Central memory CD8-positive, alpha-beta T cell (primary cell): Measurements from ENCODE around the gene MEF2C.

Experiments used
- ATAC-seq: fragments of 150-1000 bp; cut with Tn5 transposase; replicated peaks from 2 replicates; pipeline ENCODE4 v1.10.0; 2022; ENCODE audit warnings: mild to moderate bottlenecking, moderate FRiP score, moderate number of reproducible peaks; ENCODE audit not compliant: poor library complexity, severe bottlenecking; ENCODE audit errors: extremely low read depth
- DNase-seq, 2 donors: peaks; one replicate each; pipeline ENCODE4 v3.0.0; 2021; ENCODE audit warnings: low spot score in 2 of 2
- H3K27ac Mint-ChIP-seq: one replicate; pipeline ENCODE4 v1.8.0; 2022; ENCODE audit warnings: low read depth, mild to moderate bottlenecking, moderate library complexity, mixed read lengths
- H3K27me3 Mint-ChIP-seq: one replicate; pipeline ENCODE4 v1.8.0; 2022; ENCODE audit warnings: mixed read lengths
- H3K36me3 Mint-ChIP-seq: one replicate; pipeline ENCODE4 v1.8.0; 2022; ENCODE audit warnings: mild to moderate bottlenecking, moderate library complexity, mixed read lengths; ENCODE audit not compliant: insufficient read depth
- H3K4me1 Mint-ChIP-seq: one replicate; pipeline ENCODE4 v1.8.0; 2022; ENCODE audit warnings: mixed read lengths
- H3K4me3 Mint-ChIP-seq: one replicate; pipeline ENCODE4 v1.8.0; 2022; ENCODE audit warnings: mild to moderate bottlenecking, moderate library complexity, mixed read lengths
- H3K9me3 Mint-ChIP-seq: one replicate; pipeline ENCODE4 v1.8.0; 2022; ENCODE audit warnings: mixed read lengths

The MEF2C gene

DNA sequence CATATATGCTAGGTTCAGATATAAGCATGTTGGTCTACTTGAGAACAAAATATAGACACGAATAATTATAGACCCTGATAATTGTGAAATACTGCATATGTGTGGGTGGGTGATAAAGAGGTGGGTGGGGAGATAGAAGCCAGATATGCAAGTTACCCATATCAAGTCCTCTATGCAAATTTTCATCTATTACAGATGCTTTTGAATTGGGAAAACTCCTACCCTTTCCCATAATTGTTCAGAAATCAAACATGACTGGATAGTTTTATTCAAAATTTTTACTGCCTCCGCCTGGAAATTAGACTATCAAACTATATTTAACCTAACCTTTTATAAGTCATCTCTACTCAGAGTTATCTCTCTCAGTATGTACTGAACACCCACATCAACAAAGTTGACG is 157.5 kb downstream of the MEF2C start:
- ATAC-seq = no peak
- Mint-ChIP-seq H3K4me3 (no peak overlapping the region), H3K27ac (no peak overlapping the region), H3K4me1 (no peaks in the 10 kb centered on the region), H3K9me3 (no peaks in the 10 kb centered on the region), H3K27me3 (peaks cover 44% of the 10 kb centered on the region), H3K36me3 (peaks cover 3% of the 10 kb centered on the region)
- DNase-seq = no peak

DNA sequence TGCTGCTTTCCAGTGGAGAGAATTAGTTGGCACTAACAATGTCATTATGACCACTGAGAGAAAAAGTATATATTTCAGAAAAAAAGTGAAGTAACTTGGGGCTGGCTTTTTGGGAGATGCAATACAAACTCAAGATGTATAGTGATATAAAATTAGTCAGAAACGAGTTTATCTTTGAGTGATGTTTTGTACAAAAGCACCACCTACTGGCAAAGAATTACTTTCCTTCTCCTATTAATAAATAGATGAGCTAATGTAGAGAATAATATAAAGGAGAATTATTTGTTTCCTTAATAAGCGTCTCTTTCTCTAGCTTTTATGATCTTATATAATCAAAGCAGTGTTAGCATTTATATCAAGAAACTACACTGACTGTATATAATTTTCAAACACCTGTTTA is 158.8 kb downstream of the MEF2C start:
- no peaks in the 10 kb centered on the region for H3K9me3 Mint-ChIP-seq
- no peak for DNase-seq
- H3K4me3 Mint-ChIP-seq = no peak overlapping the region
- H3K27me3 Mint-ChIP-seq = peaks cover 54% of the 10 kb centered on the region
- no peak for ATAC-seq
- no peaks in the 10 kb centered on the region for H3K4me1 Mint-ChIP-seq
- H3K36me3 Mint-ChIP-seq = no peaks in the 10 kb centered on the region
- no peak overlapping the region for H3K27ac Mint-ChIP-seq

DNA sequence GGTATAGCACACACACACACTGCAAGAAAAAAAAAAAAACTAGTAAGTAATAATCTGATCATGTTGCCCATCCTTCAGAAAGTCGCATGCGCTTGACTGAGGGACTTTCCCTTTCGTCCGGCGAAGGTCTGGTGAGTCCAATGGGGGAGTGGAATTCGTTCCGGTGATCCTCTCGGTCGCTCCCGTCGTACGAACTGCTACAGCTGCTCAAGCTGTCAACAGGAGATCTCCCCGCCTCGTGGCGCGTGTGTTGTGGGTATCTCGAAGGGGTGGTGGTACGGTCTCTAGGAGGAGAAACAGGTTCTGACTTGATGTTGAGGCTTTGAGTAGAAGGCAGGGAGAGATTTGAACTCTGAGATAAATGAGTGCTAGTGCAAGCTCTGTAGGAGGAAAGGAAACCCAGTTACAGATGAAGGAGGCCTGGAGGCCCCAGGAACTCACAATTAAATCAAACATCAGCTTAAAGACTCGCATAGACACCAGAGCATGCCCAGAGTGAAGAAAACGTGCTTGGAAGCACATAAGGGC is 160.4 kb downstream of the MEF2C start:
- Mint-ChIP-seq H3K36me3 (no peaks in the 10 kb centered on the region), H3K4me3 (no peak overlapping the region), H3K9me3 (no peaks in the 10 kb centered on the region), H3K4me1 (no peaks in the 10 kb centered on the region), H3K27ac (no peak overlapping the region), H3K27me3 (peaks cover 65% of the 10 kb centered on the region)
- ATAC-seq (no peak), DNase-seq (no peak)

DNA sequence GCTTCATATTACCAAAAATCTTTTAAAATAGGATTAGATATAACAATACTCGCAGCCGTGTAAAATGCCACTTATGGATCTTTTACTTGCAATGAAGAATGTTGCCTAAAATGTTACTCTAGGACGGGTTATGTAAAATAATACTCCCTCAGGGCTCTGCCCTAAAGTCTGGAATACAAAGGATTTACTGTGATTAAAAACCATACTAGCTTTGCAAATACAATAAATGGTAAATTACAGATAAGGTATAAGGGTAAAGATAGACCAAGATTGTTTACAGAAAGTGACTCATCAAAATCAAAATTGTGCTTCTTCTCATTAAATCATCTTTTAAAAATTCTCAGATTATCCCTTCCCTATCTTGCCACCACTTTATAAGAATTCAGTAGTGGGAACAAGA is 163.6 kb downstream of the MEF2C start:
- Mint-ChIP-seq H3K9me3 (no peaks in the 10 kb centered on the region), H3K27ac (no peak overlapping the region)
- DNase-seq = no peak

DNA sequence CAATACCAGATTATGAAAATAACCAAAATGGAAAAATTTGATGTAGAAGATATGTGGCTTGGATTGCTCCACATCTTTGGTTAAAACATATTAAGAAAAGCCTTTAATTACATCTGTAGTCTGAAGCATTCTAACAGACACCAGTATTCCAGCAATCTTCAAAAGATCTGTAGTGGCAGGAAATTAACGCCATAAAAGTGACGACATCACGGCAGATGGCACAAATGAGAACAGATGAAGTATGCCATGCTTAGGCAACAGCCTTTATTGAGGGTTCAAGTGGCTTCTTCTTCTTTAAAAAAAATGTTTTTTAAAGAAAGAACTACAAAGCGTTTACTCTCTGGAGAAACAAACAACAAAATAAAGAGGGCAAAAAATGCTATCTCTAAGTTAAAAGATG is 164.2 kb downstream of the MEF2C start:
- Mint-ChIP-seq H3K27me3 (peaks cover 62% of the 10 kb centered on the region), H3K27ac (no peak overlapping the region), H3K36me3 (no peaks in the 10 kb centered on the region), H3K4me1 (no peaks in the 10 kb centered on the region), H3K4me3 (no peak overlapping the region), H3K9me3 (no peaks in the 10 kb centered on the region)
- DNase-seq (no peak), ATAC-seq (no peak)

More for the DNA sequence above, 163.6 kb downstream of the MEF2C start:
- Mint-ChIP-seq H3K4me1 (no peaks in the 10 kb centered on the region), H3K4me3 (no peak overlapping the region), H3K27me3 (peaks cover 60% of the 10 kb centered on the region), H3K36me3 (no peaks in the 10 kb centered on the region)
- no peak for ATAC-seq

DNA sequence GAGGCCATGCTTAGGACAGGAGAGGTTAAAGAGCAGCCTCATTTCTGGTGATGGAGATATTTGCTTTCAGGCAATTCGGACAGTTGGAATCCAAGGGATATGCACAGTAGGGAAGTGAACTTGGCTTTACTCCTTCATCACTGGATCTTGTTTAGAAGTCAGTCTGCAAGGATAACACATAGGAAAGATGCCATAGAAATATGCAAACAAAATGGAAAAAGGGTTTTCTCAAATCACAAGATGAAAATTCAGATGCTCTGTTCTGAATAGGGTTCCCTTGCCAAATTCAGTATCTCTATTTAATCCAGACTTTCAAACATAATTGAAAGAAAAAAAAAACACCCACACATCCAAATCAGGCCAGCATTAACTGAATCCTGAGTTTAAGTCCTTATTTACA is 166.9 kb downstream of the MEF2C start:
- Mint-ChIP-seq H3K4me1 (no peaks in the 10 kb centered on the region), H3K4me3 (no peak overlapping the region), H3K27ac (no peak overlapping the region), H3K27me3 (peaks cover 48% of the 10 kb centered on the region), H3K36me3 (no peaks in the 10 kb centered on the region), H3K9me3 (no peaks in the 10 kb centered on the region)
- DNase-seq = no peak
- ATAC-seq = no peak

DNA sequence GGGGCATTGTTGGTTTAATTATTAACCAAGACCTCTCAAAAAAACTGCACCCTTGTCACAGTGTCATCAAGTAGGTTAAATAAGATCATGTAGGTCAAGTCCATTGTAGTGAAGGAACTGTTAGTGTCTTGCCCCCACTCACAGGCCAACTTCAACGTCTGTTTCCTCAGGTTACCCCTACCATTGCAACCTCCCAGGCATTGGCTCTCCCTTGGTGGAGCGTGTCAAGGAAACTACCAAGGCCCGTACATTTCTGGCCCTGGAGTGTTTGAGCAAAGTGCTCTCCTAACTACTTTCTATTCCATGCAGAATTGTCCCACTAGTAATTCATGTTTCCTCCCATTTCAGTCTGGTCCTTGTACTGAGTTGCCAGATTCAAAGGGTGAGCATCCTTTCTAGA is 167.5 kb downstream of the MEF2C start:
- no peaks in the 10 kb centered on the region for H3K36me3 Mint-ChIP-seq
- ATAC-seq (no peak), DNase-seq (no peak)
- no peak overlapping the region for H3K4me3 Mint-ChIP-seq
- H3K27ac Mint-ChIP-seq = no peak overlapping the region
- H3K9me3 Mint-ChIP-seq = no peaks in the 10 kb centered on the region
- no peaks in the 10 kb centered on the region for H3K4me1 Mint-ChIP-seq
- H3K27me3 Mint-ChIP-seq = peaks cover 42% of the 10 kb centered on the region

DNA sequence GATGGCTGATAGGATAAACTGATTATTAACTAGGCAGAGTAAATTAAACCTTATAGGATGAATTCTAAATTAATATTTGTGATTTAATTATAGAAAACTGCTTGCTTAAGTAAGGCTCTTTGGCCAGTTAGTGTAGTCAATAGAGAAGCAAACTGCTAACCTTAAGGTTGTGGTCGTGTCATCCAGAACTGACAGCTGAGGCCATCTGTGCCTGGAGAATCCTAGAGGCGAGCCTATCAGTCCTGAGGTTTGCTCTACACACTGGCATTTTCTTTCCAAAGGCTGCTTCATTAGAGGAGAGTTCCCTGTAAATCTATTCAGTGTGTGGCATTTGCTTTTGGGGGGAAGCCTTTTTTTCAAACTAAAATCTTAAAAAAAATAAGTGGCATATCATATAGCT is 169.2 kb downstream of the MEF2C start:
- peaks cover 31% of the 10 kb centered on the region for H3K27me3 Mint-ChIP-seq
- H3K36me3 Mint-ChIP-seq = no peaks in the 10 kb centered on the region
- no peak overlapping the region for H3K4me3 Mint-ChIP-seq
- DNase-seq = no peak
- H3K4me1 Mint-ChIP-seq = no peaks in the 10 kb centered on the region
- H3K9me3 Mint-ChIP-seq = no peaks in the 10 kb centered on the region
- no peak for ATAC-seq
- H3K27ac Mint-ChIP-seq = no peak overlapping the region

DNA sequence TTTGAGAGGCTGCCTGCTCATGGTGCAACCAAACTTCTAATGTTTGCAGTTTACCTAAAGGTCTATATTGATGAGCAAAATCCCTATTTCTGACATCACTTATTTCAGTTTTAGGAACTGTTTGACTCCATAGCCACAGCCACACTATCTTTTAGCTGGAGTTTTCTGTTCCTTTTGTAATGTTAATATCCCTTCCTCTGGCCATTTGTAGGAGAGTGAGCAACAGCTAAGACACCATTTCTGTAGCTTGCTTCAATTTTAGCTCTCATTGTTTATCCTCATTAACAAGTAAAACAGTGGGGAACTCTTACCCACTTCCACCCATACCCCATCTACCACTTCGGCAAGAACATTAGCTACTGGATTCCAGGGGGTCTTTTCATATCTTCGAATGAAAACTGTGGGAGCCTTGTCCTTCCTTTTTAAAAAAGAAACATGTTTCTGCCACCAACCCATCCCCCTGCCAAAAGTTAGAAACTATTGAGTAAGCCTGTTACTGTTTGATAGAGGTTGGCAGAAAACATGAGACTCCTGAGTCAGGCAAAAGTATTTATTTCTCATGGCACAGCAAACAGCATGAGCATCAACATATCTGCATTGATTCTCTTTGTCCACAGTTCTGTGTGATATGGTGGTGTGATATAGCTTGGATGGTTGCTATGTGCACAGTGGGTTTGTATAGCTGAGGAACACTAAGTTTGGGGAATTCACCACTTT is 174.1 kb downstream of the MEF2C start:
- Mint-ChIP-seq H3K4me3 (no peak overlapping the region), H3K4me1 (no peaks in the 10 kb centered on the region), H3K9me3 (no peaks in the 10 kb centered on the region), H3K27me3 (peaks cover 12% of the 10 kb centered on the region), H3K36me3 (peaks cover 1% of the 10 kb centered on the region), H3K27ac (no peak overlapping the region)
- DNase-seq = no peak
- ATAC-seq = no peak

DNA sequence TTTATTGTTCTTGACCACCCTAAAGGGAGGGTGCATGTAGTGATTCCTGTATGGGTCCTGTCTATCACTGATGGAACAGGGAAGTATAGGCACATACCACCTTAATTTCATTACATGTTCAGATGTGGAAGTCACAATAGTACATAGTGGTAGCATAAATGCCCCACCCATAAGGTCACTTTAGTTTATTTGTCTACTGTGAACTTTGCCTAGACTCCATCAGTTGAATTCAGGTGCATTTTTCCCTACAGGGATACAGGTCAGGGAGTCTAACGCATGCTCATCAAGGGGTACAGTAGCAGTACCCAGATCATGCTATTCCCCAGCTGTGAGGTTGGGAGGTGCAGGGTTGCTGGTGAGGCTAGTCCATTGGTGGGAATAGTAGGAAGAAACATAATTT is 175.0 kb downstream of the MEF2C start:
- no peak overlapping the region for H3K4me3 Mint-ChIP-seq
- DNase-seq = no peak
- H3K27ac Mint-ChIP-seq = no peak overlapping the region
- peaks cover 13% of the 10 kb centered on the region for H3K27me3 Mint-ChIP-seq
- no peak for ATAC-seq
- H3K9me3 Mint-ChIP-seq = no peaks in the 10 kb centered on the region
- H3K4me1 Mint-ChIP-seq = no peaks in the 10 kb centered on the region
- H3K36me3 Mint-ChIP-seq = peaks cover 1% of the 10 kb centered on the region

DNA sequence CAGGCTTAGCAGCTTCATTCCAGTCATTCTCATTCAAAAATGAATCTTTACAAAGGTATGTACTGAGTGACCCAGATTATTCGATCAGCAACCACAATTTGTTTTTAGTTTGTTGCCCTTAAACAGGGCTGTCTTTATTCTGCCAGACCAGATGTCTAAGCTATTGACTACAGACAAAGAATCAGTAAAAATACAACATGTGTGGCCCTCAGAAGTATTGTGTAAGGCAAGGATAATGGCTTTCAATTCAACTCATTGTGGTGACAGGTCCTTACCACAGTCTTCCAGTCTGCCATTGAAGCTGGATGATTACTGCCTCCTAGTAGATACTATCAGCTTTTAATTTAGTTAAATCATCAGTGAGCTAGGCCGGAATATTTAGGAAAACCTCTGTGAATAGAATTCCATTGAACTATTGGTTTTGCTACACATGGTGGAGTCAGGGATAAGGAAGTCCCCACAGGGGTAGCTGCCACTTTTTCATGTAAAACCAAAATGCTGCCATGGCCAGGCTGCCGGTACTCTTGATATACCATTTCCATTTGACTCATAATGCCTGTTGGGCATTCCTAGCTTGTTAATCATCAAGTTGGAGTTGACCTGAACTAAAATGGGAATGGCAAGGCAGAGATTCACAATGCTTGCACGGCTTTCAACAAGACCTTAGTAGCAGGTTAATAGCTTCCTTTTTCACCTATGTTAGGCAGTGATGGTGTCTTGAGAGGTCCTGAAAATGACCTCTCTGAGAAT is 175.6 kb downstream of the MEF2C start:
- H3K4me1 Mint-ChIP-seq = no peaks in the 10 kb centered on the region
- H3K4me3 Mint-ChIP-seq = no peak overlapping the region
- no peak for ATAC-seq
- no peaks in the 10 kb centered on the region for H3K9me3 Mint-ChIP-seq
- H3K27me3 Mint-ChIP-seq = peaks cover 15% of the 10 kb centered on the region
- no peak overlapping the region for H3K27ac Mint-ChIP-seq
- no peak for DNase-seq
- H3K36me3 Mint-ChIP-seq = peaks cover 1% of the 10 kb centered on the region

DNA sequence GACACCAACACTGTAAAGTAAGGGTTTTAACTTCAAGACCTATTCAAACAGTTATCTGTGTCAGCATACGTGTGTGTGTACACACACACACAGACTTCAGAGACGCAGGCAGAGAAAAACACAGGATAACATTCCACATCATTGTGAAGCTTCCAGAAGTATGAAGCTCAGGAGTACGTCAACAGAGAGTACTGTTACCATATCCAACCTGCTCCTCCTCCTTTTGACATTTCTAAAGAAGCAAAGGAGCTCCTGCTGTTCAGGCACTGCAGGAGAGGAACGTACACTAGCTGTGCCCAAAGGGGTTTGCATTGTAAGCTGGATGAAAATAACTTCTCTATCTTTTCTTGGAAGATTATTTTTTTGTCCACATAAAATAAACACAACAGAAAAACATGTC is 180.7 kb downstream of the MEF2C start:
- Mint-ChIP-seq H3K4me3 (no peak overlapping the region), H3K27me3 (peaks cover 60% of the 10 kb centered on the region), H3K27ac (no peak overlapping the region), H3K36me3 (peaks cover 1% of the 10 kb centered on the region), H3K4me1 (no peaks in the 10 kb centered on the region), H3K9me3 (no peaks in the 10 kb centered on the region)
- no peak for ATAC-seq
- DNase-seq = no peak

DNA sequence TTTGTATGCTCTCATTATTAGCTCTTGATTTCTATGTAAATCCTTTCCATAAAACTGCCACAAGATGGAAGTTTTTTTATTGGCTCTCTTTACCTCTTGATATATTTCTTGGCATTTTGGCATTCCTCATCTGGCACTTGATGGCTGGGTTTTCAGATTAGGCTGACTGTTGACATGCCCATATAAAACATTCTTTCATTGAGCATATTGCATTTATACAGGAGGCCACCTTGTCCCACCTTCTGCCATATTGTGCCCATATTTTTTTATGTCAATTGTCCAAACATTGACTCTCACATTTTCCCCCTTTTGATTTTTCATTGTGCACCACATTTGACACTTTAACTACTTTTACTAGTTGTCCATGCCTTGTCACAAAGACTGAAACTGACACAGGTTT is 182.9 kb downstream of the MEF2C start:
- Mint-ChIP-seq H3K27ac (no peak overlapping the region), H3K4me1 (no peaks in the 10 kb centered on the region), H3K4me3 (no peak overlapping the region), H3K36me3 (peaks cover 1% of the 10 kb centered on the region), H3K27me3 (peaks cover 82% of the 10 kb centered on the region), H3K9me3 (no peaks in the 10 kb centered on the region)
- DNase-seq (no peak), ATAC-seq (no peak)
